ENCODE measurements around the gene ZNF467.

Gene ZNF467

DNA sequence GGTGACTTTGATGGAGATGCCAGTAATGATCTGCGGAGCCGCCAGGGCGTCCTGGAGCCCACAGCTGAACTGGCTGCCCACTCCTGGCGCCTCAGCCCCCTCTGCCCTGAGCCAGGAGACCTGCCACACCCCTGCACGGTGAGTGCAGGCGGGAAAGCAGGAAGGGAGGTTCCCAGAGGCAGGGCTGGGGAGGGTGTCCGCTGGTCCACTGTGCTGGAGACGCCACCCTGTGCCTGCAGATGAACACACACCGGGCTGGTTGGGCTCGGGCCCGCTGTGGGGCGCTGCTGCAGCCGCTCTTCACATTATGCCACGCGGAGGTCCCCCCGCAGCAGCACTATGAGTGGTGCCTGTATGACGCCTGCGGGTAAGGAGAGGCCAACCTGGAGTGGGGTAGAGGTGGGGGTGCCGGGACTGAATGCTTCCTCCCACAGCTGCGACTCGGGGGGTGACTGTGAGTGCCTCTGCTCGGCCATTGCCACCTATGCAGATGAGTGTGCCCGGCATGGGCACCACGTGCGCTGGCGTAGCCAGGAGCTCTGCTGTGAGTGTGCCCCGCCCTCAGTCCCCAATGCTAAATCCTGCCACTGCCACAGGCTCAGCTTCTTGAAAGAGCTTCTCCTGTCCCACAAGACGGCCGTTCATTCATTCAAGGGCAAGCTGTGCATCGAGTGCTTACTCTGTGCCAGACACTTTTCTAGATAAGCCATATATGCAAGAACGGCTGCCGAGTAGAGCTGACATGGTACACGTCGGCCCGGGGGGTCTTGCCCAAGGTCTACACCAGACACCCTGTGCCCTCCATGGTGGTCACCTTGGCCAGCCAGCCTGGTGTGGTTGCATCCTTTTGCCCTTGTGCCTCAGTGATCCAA lies 14.3 kb upstream of the ZNF467 start:
- no peak for DNase-seq (ENCODE audit: low read depth in 2 of 3, low spot score in 2 of 3)

DNA sequence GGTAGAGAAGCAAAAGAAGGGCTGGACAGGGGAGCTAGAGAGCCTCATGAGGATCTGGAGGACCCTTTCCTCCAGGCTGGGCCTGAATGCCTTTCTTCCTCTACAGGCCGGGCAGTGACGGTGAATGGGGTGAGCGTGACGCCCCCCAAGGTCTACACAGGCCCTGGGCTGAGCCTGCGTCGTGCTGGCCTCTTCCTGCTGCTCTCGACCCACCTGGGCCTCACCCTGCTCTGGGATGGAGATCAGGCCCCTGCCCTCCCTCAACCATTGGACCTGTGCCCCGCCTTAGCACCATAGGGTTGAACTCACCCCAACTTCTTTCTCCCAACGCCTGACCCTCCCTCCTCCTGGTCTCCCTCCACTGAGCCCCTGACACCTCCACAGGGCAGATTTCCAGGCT lies 12.6 kb upstream of the ZNF467 start:
- DNase-seq (ENCODE audit: low read depth in 2 of 3, low spot score in 2 of 3): no peak

DNA sequence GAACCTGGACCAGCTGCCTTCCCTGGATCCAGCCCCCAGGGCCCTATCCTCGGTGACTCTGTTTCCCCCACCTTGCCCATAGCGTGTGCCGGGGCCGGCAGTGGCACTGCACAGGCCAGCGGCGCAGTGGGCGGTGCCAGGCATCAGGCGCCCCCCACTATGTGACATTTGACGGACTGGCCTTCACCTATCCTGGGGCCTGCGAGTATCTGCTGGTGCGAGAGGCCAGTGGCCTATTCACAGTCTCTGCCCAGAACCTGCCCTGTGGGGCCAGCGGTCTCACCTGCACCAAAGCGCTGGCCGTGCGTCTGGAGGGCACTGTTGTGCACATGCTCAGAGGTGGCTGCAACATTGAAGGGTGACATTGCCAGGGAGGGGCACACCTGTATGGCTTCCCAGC lies 12.0 kb upstream of the ZNF467 start:
- no peak for DNase-seq (ENCODE audit: low read depth in 2 of 3, low spot score in 2 of 3)

DNA sequence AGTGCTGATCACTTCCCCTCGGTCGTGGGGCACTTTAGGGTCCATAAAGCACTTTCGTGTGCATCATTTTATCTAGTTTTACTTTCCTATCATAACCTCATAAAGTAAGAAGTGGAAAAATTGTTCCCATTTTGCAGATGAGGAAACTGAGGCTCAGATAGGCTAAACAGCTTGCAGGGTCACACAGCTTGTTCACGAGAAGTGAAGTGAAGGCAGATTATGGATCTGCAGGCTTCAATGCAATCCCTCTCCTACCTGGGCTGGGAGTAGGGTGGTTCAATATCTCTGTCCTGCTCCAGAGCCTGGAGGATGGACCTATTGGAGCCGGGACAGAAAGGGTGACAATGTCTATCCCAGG lies 10.8 kb upstream of the ZNF467 start:
- DNase-seq (ENCODE audit: low read depth in 2 of 3, low spot score in 2 of 3): no peak

DNA sequence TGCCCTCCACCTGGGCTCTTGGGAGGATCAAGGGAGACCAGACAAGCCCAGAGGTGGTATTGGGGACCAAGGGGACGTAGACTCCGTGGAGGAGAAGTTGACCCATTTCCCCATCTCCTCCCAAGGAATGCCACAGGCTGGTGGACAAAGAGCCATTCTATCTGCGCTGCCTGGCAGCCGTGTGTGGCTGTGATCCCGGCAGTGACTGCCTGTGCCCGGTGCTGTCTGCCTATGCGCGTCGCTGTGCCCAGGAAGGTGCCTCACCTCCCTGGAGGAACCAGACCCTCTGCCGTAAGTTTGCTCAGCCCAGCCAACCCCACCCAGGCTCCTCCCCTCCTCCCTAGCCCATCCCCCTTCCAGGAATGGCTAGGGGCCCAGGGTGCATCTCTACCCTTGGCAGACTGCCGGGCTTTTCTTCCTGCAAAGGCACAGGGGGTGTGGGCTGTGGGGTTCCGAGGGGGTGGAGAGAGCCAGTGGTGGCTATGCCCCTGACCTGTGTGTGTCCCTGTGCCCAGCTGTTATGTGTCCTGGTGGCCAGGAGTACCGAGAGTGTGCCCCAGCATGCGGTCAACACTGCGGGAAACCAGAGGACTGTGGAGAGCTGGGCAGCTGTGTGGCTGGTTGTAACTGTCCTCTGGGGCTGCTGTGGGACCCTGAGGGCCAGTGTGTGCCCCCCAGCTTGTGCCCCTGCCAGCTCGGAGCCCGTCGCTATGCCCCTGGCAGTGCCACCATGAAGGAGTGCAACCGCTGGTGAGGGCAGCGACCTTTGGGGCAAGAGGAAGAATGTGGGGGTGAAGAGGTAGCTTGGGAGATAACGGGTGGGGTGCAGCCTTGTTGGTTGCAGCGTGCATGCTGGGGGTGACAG lies 10.2 kb upstream of the ZNF467 start:
- no peak for DNase-seq (ENCODE audit: low read depth in 2 of 3, low spot score in 2 of 3)

DNA sequence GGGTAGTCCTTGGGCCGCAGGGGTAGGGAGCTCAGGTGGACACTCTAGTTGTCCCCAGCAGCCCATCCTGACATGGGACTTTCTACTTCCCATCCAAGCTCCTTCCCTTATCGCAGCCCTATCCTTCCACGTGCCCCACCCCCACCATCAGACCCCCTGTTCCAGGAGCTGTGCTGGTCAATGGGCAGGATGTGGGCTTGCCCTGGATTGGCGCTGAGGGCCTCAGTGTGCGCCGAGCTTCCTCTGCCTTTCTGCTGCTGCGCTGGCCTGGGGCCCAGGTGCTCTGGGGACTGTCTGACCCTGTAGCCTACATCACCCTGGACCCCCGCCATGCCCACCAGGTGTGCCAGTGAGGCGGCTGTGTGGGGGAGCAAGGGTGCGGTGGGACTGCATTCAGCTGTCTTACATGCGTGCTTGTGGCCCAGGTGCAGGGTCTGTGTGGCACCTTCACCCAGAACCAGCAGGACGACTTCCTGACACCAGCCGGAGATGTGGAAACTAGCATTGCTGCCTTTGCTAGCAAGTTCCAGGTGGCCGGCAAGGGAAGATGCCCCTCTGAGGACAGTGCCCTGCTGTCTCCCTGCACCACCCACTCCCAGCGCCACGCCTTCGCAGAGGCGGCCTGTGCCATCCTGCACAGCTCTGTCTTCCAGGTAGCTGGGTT lies 9.4 kb upstream of the ZNF467 start:
- DNase-seq (ENCODE audit: low read depth in 2 of 3, low spot score in 2 of 3): no peak

DNA sequence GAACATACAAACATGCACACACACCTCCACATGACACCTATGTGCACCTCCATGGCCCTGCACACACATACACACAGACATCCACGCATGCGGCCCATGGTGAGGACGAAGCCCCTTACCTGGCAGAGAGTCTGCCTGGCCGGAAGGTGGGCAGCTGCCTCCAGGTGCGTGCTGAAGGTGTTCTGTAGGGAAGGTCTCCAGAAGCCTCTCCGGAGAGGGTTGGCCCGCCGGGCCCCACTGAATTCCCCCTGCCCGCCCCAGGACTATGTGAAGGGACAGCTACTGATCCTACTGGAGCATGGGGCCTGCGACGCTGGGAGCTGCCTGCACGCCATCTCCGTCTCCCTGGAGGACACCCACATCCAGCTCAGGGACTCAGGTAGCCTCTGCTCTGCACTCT lies 8.5 kb upstream of the ZNF467 start:
- DNase-seq (ENCODE audit: low read depth in 2 of 3, low spot score in 2 of 3): no peak

DNA sequence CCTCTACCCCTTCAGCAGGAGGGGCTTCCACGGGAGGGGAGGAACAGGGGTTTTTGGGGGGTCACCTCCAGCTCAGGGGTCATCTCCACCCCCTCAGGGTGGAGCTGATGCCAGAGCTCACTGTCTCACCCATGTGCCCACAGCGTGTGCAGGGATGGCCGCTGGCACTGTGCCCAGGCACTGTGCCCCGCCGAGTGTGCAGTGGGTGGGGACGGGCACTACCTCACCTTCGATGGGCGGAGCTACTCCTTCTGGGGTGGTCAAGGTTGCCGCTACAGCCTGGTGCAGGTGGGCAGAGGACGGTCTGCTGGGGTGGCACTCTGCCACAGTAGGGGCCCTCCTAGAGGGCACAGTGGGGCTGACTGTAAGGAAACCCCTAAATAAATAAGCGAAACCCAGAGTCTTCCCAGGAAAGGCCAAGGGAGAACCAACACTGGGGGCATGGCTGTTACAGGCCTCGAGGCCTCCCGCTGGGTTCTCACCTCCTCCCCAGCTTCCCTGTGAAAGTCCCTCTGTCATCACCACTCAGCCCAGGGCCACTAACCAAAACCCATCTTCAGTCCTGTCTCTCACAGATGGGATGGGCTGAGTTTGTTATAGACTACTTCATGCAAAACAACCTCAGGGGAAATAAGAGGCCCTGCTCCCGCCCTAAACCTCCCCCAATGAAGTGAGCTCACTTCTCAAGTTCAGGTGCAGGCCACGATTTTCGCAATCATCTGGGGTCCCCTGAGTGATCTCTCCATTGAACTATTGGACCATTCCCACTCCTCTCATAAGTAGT lies 7.4 kb upstream of the ZNF467 start:
- no peak for DNase-seq (ENCODE audit: low read depth in 2 of 3, low spot score in 2 of 3)

DNA sequence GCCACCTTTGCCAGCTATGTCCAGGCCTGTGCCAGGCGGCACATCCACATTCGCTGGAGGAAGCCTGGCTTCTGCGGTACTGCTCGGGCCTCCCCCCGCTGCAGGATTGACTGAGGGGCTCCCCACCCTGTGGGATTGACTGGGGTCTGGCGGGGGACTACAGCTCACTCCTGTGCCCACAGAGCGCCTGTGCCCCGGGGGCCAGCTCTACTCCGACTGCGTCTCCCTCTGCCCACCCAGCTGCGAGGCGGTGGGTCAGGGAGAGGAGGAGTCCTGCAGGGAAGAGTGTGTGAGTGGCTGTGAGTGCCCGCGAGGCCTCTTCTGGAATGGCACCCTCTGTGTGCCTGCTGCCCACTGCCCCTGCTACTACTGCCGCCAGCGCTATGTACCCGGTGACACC lies 6.7 kb upstream of the ZNF467 start:
- no peak for DNase-seq (ENCODE audit: low read depth in 2 of 3, low spot score in 2 of 3)

DNA sequence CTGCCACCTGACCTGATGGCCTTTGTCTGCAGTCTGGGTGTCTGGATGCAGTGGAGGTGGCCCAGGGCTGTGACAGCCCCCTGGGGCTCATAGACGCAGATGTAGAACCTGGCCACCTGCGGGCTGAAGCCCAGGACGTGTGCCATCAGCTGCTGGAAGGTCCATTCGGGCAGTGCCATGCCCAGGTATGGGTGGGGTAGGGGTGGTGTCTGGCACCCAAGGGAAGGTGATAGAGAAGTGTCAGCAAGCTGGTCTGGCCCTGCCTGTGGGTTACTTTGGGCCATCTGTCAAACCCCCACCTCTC lies 6.1 kb upstream of the ZNF467 start:
- no peak for DNase-seq (ENCODE audit: low read depth in 2 of 3, low spot score in 2 of 3)

DNA sequence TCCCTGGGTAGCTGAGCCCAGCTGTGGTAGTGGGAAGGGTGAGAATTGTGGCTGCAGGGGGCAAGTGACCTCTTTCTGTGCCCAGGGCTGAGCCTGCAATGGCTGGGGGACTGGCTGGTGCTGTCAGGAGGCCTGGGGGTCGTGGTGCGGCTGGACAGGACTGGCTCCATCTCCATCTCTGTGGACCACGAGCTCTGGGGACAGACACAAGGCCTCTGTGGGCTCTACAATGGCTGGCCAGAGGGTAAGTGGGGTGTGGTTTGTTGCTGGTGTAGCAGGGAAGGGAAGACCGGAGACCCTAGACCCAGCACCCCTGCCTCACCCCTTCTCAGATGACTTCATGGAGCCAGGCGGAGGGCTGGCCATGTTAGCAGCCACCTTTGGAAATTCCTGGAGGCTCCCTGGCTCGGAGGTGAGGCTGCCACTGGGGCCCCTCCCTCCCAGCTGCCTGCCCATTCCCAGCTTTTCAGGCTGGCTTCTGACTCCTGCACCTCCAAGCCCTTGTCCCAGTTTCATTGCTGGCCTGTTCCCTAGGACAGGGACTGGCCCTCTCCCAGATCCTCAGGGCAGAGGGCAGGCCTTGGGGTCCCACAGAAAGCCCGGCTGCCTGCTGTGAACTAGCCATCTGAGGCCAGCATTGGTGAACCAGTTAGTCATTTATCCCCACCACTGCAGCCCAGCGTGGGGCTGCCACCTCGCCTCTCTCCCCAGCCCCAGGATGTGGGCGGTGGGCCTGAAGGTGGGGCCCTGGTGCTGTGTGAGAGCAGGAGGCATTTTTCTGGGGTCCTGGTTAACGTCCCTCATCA lies 5.5 kb upstream of the ZNF467 start:
- DNase-seq (ENCODE audit: low read depth in 2 of 3, low spot score in 2 of 3): no peak

DNA sequence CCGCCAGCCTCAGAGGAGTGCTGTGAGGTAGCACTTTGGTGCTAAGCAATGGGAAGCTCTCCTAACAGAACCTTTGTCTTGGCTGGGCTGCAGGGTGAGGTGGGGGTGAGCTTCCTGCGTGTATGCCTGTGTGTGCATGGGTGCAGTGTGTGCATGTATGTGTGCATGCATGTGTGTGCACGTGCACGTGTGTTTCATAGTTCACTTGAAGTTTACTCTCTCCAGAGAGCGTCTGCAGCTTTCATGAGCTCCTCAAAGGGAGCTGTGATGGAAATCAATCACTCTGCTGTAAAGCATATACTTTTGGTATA lies 4.9 kb upstream of the ZNF467 start:
- no peak for DNase-seq (ENCODE audit: low read depth in 2 of 3, low spot score in 2 of 3)

DNA sequence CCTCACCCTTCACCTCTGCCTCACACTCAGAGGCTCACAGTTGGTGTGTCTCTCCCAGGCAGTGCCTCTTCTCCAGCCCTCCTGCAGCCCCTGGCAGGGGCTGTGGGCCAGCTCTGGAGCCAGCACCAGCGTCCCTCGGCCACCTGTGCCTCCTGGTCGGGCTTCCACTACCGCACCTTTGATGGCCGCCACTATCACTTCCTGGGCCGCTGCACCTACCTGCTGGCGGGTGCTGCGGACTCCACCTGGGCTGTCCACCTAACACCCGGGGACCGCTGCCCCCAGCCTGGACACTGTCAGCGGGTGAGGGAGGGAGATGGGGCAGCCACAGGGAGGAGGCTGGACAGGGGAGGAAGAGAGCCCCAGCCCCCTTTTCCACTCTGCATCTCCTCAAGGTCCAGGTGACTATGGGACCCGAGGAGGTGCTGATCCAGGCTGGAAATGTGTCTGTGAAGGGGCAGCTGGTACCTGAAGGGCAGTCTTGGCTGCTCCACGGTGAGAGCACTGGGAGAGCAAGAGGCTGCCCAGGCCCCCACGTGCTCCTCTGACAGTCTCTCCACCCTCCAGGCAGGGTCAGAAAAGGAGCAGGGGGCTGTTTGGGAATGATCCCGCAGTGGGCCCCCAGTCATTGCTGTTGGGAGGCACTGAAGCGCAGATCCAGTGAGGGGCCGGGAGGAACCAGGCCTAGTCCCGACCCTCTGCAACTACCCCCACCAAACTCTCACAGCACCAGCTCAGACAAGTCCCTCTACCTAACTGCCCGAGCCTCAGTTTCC lies 4.4 kb upstream of the ZNF467 start:
- DNase-seq (ENCODE audit: low read depth in 2 of 3, low spot score in 2 of 3): no peak

DNA sequence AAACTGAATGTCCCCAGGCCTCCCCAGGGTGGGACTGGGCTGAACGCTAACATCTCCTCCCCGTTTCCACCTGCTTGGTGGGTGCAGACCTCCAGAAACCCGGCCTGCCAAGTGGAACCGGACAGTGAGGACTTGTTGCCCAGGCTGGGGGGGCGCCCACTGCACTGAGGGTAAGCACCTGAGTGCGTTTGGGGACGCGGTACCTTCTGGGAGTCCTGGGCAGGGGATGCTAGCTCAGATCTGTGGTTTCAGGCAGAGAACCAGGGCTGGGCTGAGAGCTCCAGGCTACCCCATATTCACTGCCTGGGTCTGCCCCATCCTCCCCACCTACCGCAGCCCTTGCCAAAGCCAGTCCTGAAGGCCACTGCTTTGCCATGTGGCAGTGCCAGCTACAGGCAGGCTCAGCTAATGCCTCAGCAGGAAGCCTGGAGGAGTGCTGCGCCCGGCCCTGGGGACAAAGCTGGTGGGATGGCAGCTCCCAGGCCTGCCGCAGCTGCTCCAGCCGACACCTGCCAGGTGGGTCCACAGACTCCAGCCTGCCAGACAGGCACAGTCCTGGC lies 3.5 kb upstream of the ZNF467 start:
- DNase-seq (ENCODE audit: low read depth in 2 of 3, low spot score in 2 of 3): no peak

DNA sequence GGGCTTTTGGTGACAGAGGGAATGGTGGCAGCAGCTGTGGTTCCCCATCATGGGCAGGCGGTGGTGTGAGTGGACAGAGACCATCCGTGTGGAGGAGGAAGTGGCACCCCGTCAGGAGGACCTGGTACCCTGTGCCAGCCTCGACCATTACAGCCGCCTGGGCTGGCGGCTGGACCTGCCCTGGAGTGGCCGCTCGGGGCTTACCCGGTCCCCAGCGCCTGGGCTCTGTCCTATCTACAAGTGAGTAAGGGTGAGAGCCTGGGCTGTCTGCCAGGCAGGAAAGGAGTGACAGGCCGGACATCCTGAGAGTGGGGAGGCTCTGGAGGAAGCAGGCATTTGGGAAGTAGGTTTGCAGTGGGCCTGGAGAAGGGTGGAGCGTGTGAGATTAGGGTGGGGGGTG lies 2.9 kb upstream of the ZNF467 start:
- DNase-seq (ENCODE audit: low read depth in 2 of 3, low spot score in 2 of 3): no peak

DNA sequence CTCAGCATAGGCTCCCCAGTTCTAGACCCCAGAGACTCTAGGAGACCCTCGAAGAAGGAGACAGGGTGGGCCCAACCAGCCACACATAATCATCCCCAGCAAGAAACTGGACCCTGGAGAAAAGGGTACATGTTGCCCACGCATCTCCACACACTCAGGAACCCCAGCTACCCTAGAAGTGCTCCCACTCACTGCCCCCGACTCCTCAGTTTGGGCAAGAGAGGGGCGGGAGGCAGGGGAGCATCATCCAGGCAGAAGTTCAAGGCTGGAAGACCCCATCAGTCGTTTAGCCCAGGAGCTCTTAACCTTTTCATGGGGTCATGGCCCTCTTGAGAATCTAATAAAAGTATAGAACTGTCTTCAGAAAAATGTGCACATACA lies 1.8 kb upstream of the ZNF467 start:
- no peak for DNase-seq (ENCODE audit: low read depth in 2 of 3, low spot score in 2 of 3)

DNA sequence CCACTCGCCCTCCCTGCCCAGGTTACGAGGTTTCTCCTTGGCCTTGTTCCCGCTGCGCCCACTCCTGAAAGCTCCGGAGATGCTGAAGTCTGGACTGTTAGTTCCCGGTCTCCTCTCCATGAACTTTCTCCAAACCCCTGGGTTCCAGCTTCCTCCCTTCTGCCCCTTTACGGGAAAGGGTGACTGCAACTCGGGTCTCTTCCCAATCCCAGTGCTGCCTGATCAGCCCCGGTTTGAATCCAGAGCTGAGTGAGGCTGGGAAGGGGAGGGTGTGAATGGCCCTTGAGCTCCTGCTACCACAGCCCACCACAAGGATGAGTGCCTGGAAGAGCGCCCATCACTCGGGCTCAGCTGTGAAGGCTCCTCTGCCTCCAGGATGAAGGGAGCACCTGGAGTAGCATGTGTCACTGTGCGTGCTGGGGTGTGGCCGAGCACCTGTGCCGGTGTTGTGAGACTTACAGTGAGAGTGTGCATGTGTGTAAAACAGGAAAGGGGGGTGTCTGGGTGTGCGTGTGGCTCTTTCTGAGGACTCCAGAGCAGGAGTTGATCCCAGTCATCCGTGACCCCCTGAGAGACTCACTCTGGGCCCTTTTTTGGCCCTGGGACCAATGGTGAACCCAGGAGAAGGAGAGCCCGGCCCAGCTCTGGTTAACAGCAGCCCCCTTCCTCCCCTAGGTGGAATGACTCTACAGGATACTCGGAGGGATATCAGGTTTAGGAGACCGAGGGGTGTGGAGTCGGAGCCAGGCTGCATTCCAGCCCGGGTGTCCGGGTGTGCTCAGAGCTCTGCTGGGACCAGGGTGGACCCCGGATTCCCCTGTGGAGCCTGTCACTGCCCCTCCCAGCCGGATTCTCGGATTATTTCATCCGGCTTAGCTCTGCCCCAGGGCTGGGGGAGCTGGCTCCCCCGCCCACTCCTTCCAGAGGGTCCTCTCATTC lies 1.1 kb upstream of the ZNF467 start:
- DNase-seq (ENCODE audit: low read depth in 2 of 3, low spot score in 2 of 3): no peak

DNA sequence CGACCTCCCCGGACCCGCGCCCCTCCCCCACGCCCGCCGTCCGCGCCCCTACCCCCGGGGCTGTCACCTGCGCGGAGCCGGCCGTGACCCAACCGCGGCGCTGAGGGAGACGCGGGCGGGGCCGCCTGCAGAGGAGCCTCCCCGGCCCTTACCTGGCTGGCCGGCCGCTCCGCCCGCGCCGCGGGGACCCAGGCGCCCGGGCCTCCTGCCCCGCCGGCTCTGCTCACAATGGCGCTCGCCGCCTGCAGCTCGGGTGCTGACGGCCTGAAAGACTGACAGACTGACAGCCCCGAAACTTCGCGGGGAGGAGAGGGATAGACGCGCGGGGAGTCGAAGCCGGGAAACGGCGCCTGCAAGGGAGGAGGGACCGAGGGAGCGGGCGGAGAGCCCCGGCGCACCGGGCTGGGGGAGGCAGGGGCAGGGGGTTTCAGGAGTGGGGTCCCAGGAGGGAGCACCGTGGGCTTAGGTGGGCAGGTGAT lies 393 bp downstream of the ZNF467 start:
- DNase-seq (ENCODE audit: low read depth in 2 of 3, low spot score in 2 of 3): no peak

All from activated CD8-positive, alpha-beta memory T cell treated with anti-CD3 and anti-CD28 coated beads for 48 hours (primary cell).